MM.1S (cell line): Measurements from ENCODE around the gene HIGD2A.

Source experiments
- DNase-seq: peaks from one replicate; pipeline ENCODE4 v3.0.0-alpha.2; 2015
- H2AFZ ChIP-seq: fragments of 300-600 bp; sonication (generic); 2 replicates; pipeline ENCODE4 v1.6.0; 2016; ENCODE audit warnings: antibody characterized with exemption, low read length
- H3F3A ChIP-seq: fragments of 300-600 bp; sonication (generic); 2 replicates; pipeline ENCODE4 v1.6.1; 2016; ENCODE audit warnings: mild to moderate bottlenecking, antibody characterized with exemption, low read length, moderate library complexity, mixed read lengths; ENCODE audit not compliant: insufficient read depth
- H3K27ac ChIP-seq: fragments of 300-600 bp; sonication (generic); 2 replicates; pipeline ENCODE4 v1.5.1; 2016; ENCODE audit warnings: mild to moderate bottlenecking, low read length
- H3K27me3 ChIP-seq: fragments of 300-600 bp; sonication (generic); replicated peaks from 2 replicates; pipeline ENCODE4 v1.6.0; 2016; ENCODE audit warnings: low read length; ENCODE audit not compliant: insufficient read depth
- H3K36me3 ChIP-seq: fragments of 300-600 bp; sonication (generic); replicated peaks from 2 replicates; pipeline ENCODE4 v1.6.1; 2016; ENCODE audit warnings: mild to moderate bottlenecking, low read length, mixed read lengths; ENCODE audit not compliant: insufficient read depth
- H3K4me1 ChIP-seq: fragments of 300-600 bp; sonication (generic); 2 replicates; pipeline ENCODE4 v1.6.1; 2016; ENCODE audit warnings: low read length, mixed read lengths
- H3K4me2 ChIP-seq: fragments of 300-600 bp; sonication (generic); 2 replicates; pipeline ENCODE4 v1.6.0; 2016; ENCODE audit warnings: low read depth, low read length
- H3K4me3 ChIP-seq: fragments of 300-600 bp; sonication (generic); 2 replicates; pipeline ENCODE4 v1.5.1; 2016; ENCODE audit warnings: low read length, mixed read lengths
- H3K79me2 ChIP-seq: fragments of 300-600 bp; sonication (generic); 2 replicates; pipeline ENCODE4 v1.6.1; 2016; ENCODE audit warnings: mixed run types, low read length, mixed read lengths
- H3K9ac ChIP-seq: fragments of 300-600 bp; sonication (generic); 2 replicates; pipeline ENCODE4 v1.6.1; 2016; ENCODE audit warnings: low read length, mixed read lengths
- H3K9me2 ChIP-seq: fragments of 300-600 bp; sonication (generic); replicated peaks from 2 replicates; pipeline ENCODE4 v1.6.1; 2016; ENCODE audit warnings: mild to moderate bottlenecking, low read length, mixed read lengths; ENCODE audit not compliant: insufficient read depth
- H3K9me3 ChIP-seq: fragments of 300-600 bp; sonication (generic); replicated peaks from 2 replicates; pipeline ENCODE4 v1.6.1; 2016; ENCODE audit warnings: mild to moderate bottlenecking, low read length, mixed read lengths; ENCODE audit not compliant: insufficient read depth
- H4K20me1 ChIP-seq: fragments of 300-600 bp; sonication (generic); 2 replicates; pipeline ENCODE4 v1.6.1; 2016; ENCODE audit warnings: mild to moderate bottlenecking, low read length, moderate library complexity, mixed read lengths; ENCODE audit not compliant: insufficient read depth
- CTCF ChIP-seq: fragments of 300-600 bp; sonication (generic); IDR thresholded peaks from 2 replicates; pipeline ENCODE4 v1.5.1; 2016; ENCODE audit warnings: antibody characterized with exemption, low read length, mixed read lengths
- EZH2 ChIP-seq: fragments of 300-600 bp; sonication (generic); optimal IDR thresholded peaks from 2 replicates; pipeline ENCODE3; 2017; ENCODE audit warnings: low read depth, mild to moderate bottlenecking, antibody characterized with exemption, low read length, mixed read lengths
- EZH2phosphoT487 ChIP-seq: fragments of 300-600 bp; sonication (generic); IDR thresholded peaks from 2 replicates; pipeline ENCODE4 v1.6.1; 2018; ENCODE audit warnings: antibody characterized with exemption, low read length

The HIGD2A gene

GRCh38 chr5:176388444-176389134 is at the start of gene HIGD2A, which contains the start of gene NOP16:
Gene HIGD2A (plus strand): TSS chr5:176388751. CDS start chr5:176388820, 69 bp downstream.
Gene NOP16 (minus strand): TSS chr5:176388598. CDS start chr5:176388539, 59 bp downstream.
- peak within 1 kb of the TSS; percentile 90 for H3K4me2 ChIP-seq
- H3K4me1 ChIP-seq: peaks cover 5% of the 10 kb centered on the region; the same call in 1 of the 2 replicates
- H3K27ac ChIP-seq: peak within 1 kb of the TSS; percentile 90
- no peaks in the 10 kb centered on the region for H3K27me3 ChIP-seq
- peak; percentile 99 for DNase-seq
- H3F3A ChIP-seq: peaks cover 7% of the 10 kb centered on the region; the same call in 1 of the 2 replicates
- H3K4me3 ChIP-seq: peak within 1 kb of the TSS; percentile 88
- peak within 1 kb of the TSS; percentile 89 for H2AFZ ChIP-seq
- TF ChIP-seq EZH2phosphoT487 (no peak), EZH2 (no peak), CTCF (no peak)
- peaks cover 8% of the 10 kb centered on the region; the same call in 1 of the 2 replicates for H4K20me1 ChIP-seq
- H3K36me3 ChIP-seq: peaks cover 14% of the 10 kb centered on the region; the same call in 1 of the 2 replicates
- H3K9ac ChIP-seq: peak within 1 kb of the TSS; percentile 98
- H3K79me2 ChIP-seq: peaks cover 69% of the 10 kb centered on the region
- H3K9me3 ChIP-seq: no peaks in the 10 kb centered on the region
- no peaks in the 10 kb centered on the region for H3K9me2 ChIP-seq

GRCh38 chr5:176339304-176339703 is 49.2 kb upstream of the HIGD2A start:
- Histone ChIP-seq H3K4me3 (no peak overlapping the region), H3K36me3 (no peaks in the 10 kb centered on the region), H3K27ac (no peak overlapping the region), H3F3A (no peaks in the 10 kb centered on the region), H3K9me2 (no peaks in the 10 kb centered on the region), H3K79me2 (no peaks in the 10 kb centered on the region), H4K20me1 (no peaks in the 10 kb centered on the region), H3K27me3 (no peaks in the 10 kb centered on the region), H3K4me1 (no peaks in the 10 kb centered on the region), H3K9me3 (no peaks in the 10 kb centered on the region), H3K9ac (no peak overlapping the region), H3K4me2 (no peak overlapping the region), H2AFZ (no peak overlapping the region)
- TF ChIP-seq EZH2phosphoT487: no peak
- no peak for TF ChIP-seq EZH2
- no peak for TF ChIP-seq CTCF
- no peak for DNase-seq

- Histone ChIP-seq H3K4me3 (no peak overlapping the region), H3K36me3 (no peaks in the 10 kb centered on the region), H3F3A (no peaks in the 10 kb centered on the region), H3K9ac (no peak overlapping the region), H2AFZ (no peak overlapping the region), H3K9me3 (no peaks in the 10 kb centered on the region), H3K79me2 (no peaks in the 10 kb centered on the region), H3K27me3 (no peaks in the 10 kb centered on the region), H3K27ac (no peak overlapping the region), H3K9me2 (no peaks in the 10 kb centered on the region), H3K4me1 (no peaks in the 10 kb centered on the region), H4K20me1 (no peaks in the 10 kb centered on the region), H3K4me2 (no peak overlapping the region)
- DNase-seq: no peak
- TF ChIP-seq EZH2 (no peak), CTCF (no peak), EZH2phosphoT487 (no peak)
Measured at GRCh38 chr5:176341325-176342157, 47.0 kb upstream of the HIGD2A start.
